Measurements from ENCODE around the gene EPB41L4A.
A peak's percentile ranks its signal among the peaks of the same experiment; 100 is the strongest.
"Not testable (repeated sequence)": the region's sequence is repeated elsewhere in the genome, so short reads cannot be mapped to it uniquely, and the experiment has no call there.

EPB41L4A gene

GRCh38 chr5:112250551-112250950, 168.5 kb downstream of the EPB41L4A start:
- DNase-seq: no peak

- DNase-seq: no peak
Measured at GRCh38 chr5:112248623-112249022, 170.5 kb downstream of the EPB41L4A start.

- DNase-seq: no peak
Measured at GRCh38 chr5:112247960-112248359, 171.1 kb downstream of the EPB41L4A start.

GRCh38 chr5:112245656-112246055, 173.4 kb downstream of the EPB41L4A start:
- DNase-seq: no peak

- peak; percentile 2 to 3 for DNase-seq
Measured at GRCh38 chr5:112239996-112240395, 179.1 kb downstream of the EPB41L4A start.

GRCh38 chr5:112238473-112238872, 180.6 kb downstream of the EPB41L4A start:
- DNase-seq: no peak

GRCh38 chr5:112237456-112237855, 181.6 kb downstream of the EPB41L4A start:
- no peak for DNase-seq

GRCh38 chr5:112234000-112234399, 185.1 kb downstream of the EPB41L4A start:
- no peak for DNase-seq

- DNase-seq: no peak
Measured at GRCh38 chr5:112232667-112233066, 186.4 kb downstream of the EPB41L4A start.

- DNase-seq: no peak
Measured at GRCh38 chr5:112230606-112231005, 188.5 kb downstream of the EPB41L4A start.

- DNase-seq: no peak
Measured at GRCh38 chr5:112228667-112229066, 190.4 kb downstream of the EPB41L4A start.

- no peak for DNase-seq
Measured at GRCh38 chr5:112227911-112228631, 191.0 kb downstream of the EPB41L4A start.

- no peak for DNase-seq
Measured at GRCh38 chr5:112226215-112226614, 192.9 kb downstream of the EPB41L4A start.

- DNase-seq: not testable (repeated sequence)
Measured at GRCh38 chr5:112222997-112223396, 196.1 kb downstream of the EPB41L4A start.

- no peak for DNase-seq
Measured at GRCh38 chr5:112221128-112221527, 197.9 kb downstream of the EPB41L4A start.

GRCh38 chr5:112219000-112219399, 200.1 kb downstream of the EPB41L4A start:
- DNase-seq: no peak

- DNase-seq: no peak
Measured at GRCh38 chr5:112217843-112218579, 201.1 kb downstream of the EPB41L4A start.

GRCh38 chr5:112216140-112216539, 202.9 kb downstream of the EPB41L4A start:
- no peak for DNase-seq

GRCh38 chr5:112210430-112211005, 208.6 kb downstream of the EPB41L4A start:
- DNase-seq: peak in 1 of 2 donors; percentile 20

- DNase-seq: peak; percentile 67 to 85
Measured at GRCh38 chr5:112208699-112209615, 210.1 kb downstream of the EPB41L4A start.

- not testable (repeated sequence) for DNase-seq
Measured at GRCh38 chr5:112208195-112208594, 210.9 kb downstream of the EPB41L4A start.

- DNase-seq: no peak
Measured at GRCh38 chr5:112205846-112206245, 213.2 kb downstream of the EPB41L4A start.

GRCh38 chr5:112203229-112203628, 215.8 kb downstream of the EPB41L4A start:
- no peak for DNase-seq
